ENCODE results near the gene TOR2A.

Gene TOR2A

GRCh38 chr9:127741831-127742434, 6.8 kb upstream of the TOR2A start:
- no peak for DNase-seq

GRCh38 chr9:127739614-127740330, 4.7 kb upstream of the TOR2A start:
- no peak for DNase-seq

GRCh38 chr9:127738666-127739065, 3.6 kb upstream of the TOR2A start:
- DNase-seq, result no peak

- no peak for DNase-seq
Observed at GRCh38 chr9:127735530-127736185, 564 bp upstream of the TOR2A start.

GRCh38 chr9:127734247-127734746, 797 bp downstream of the TOR2A start:
- no peak for DNase-seq

GRCh38 chr9:127733614-127734013, 1.5 kb downstream of the TOR2A start:
- DNase-seq, result no peak

- DNase-seq, result no peak
Observed at GRCh38 chr9:127732444-127732843, 2.6 kb downstream of the TOR2A start.

GRCh38 chr9:127731938-127732337, 3.2 kb downstream of the TOR2A start:
- DNase-seq, result no peak

GRCh38 chr9:127730799-127731410, 4.2 kb downstream of the TOR2A start:
- DNase-seq, result no peak

GRCh38 chr9:127730262-127730661, 4.8 kb downstream of the TOR2A start:
- no peak for DNase-seq

GRCh38 chr9:127729522-127730256, 5.4 kb downstream of the TOR2A start:
- DNase-seq, result no peak

- no peak for DNase-seq
Observed at GRCh38 chr9:127728808-127729207, 6.3 kb downstream of the TOR2A start.

- DNase-seq, result no peak
Observed at GRCh38 chr9:127726871-127727270, 8.2 kb downstream of the TOR2A start.

- no peak for DNase-seq
Observed at GRCh38 chr9:127724012-127724411, 11.1 kb downstream of the TOR2A start.

GRCh38 chr9:127723444-127723843, 11.7 kb downstream of the TOR2A start:
- no peak for DNase-seq

GRCh38 chr9:127723013-127723412, 12.1 kb downstream of the TOR2A start:
- DNase-seq, result no peak

- no peak for DNase-seq
Observed at GRCh38 chr9:127722055-127722745, 12.9 kb downstream of the TOR2A start.

GRCh38 chr9:127721391-127721821, 13.7 kb downstream of the TOR2A start:
- no peak for DNase-seq

GRCh38 chr9:127720865-127721227, 14.2 kb downstream of the TOR2A start:
- DNase-seq, result no peak

- peak; percentile 36 for DNase-seq
Observed at GRCh38 chr9:127720031-127720864, 14.8 kb downstream of the TOR2A start.

GRCh38 chr9:127717766-127718165, 17.3 kb downstream of the TOR2A start:
- no peak for DNase-seq
